GM12874 (cell line): ENCODE data around the gene TMEM33.

Source experiments
- CTCF ChIP-seq: IDR thresholded peaks from 2 replicates; pipeline ENCODE4 v1.5.1; 2011; ENCODE audit warnings: low read depth, mild to moderate bottlenecking, control low read depth, low read length, moderate library complexity; ENCODE audit not compliant: insufficient read depth

The TMEM33 gene

GRCh38 chr4:41896648-41897047 lies 38.6 kb upstream of the TMEM33 start:
- TF ChIP-seq CTCF = no peak

- no peak for TF ChIP-seq CTCF
These were observed 37.5 kb upstream of the TMEM33 start for GRCh38 chr4:41897698-41898097.

GRCh38 chr4:41912546-41912945 lies 22.7 kb upstream of the TMEM33 start:
- no peak for TF ChIP-seq CTCF

- no peak for TF ChIP-seq CTCF
These were observed 21.7 kb upstream of the TMEM33 start for GRCh38 chr4:41913509-41913908.

GRCh38 chr4:41918278-41918677 lies 17.0 kb upstream of the TMEM33 start:
- TF ChIP-seq CTCF = no peak

- TF ChIP-seq CTCF = no peak
These were observed 13.8 kb upstream of the TMEM33 start for GRCh38 chr4:41921476-41921875.

- TF ChIP-seq CTCF = no peak
These were observed 7.3 kb upstream of the TMEM33 start for GRCh38 chr4:41927796-41928499.
